ENCODE results near the gene TUBA8. TPM values are rescaled to one million over a fixed set of nuclear protein-coding genes. Genes with fewer than 3 reads are reported as not detected.
"Not testable (repeated sequence)": the region's sequence is repeated elsewhere in the genome, so short reads cannot be mapped to it uniquely, and the experiment has no call there.

The TUBA8 gene
- total RNA-seq, 1 experiment from 2014 or later, result 0.72 TPM

- no peaks in the 10 kb centered on the region for H3K4me1 Mint-ChIP-seq
- CTCF ChIA-PET, result interaction anchor here (1.2 to 1.5 kb wide), 4 partner anchors 110 to 285 kb away, joined by 3 to 5 read pairs (median 4); no protein-coding TSS in a partner anchor
- H3K36me3 Mint-ChIP-seq, result no peaks in the 10 kb centered on the region
- no peak for ATAC-seq
- TF ChIP-seq HMGXB4 (CRISPR knock-in tag; IDR thresholded peaks at IDR 0.05), result no peak
- TF ChIP-seq CTCF (IDR thresholded peaks at IDR 0.05), result 0 out of 2 replicates have a peak, but pooled peaks have one; percentile 18
- TF ChIP-seq USF2 (CRISPR knock-in tag; IDR thresholded peaks at IDR 0.05), result no peak
- no peak for TF ChIP-seq RELA (CRISPR knock-in tag; IDR thresholded peaks at IDR 0.05; ENCODE audit: borderline replicate concordance)
- TF ChIP-seq NR1H2 (CRISPR knock-in tag; IDR thresholded peaks at IDR 0.05), result no peak
- TF ChIP-seq ATF6 (CRISPR knock-in tag; IDR thresholded peaks at IDR 0.05), result no peak
- H3K9me3 Mint-ChIP-seq, result no peaks in the 10 kb centered on the region
- H3K27me3 Mint-ChIP-seq (ENCODE audit: low read depth), result peaks cover 3% of the 10 kb centered on the region
- no peak overlapping the region for H3K4me3 Mint-ChIP-seq
- DNase-seq (ENCODE audit: low spot score), result no peak
- H3K27ac Mint-ChIP-seq, result no peak overlapping the region
- POLR2A ChIA-PET, result no interaction called here
Measured at GRCh38 chr22:18070556-18071306, 39.9 kb upstream of the TUBA8 start.

- DNase-seq (ENCODE audit: low spot score); H3K36me3 Mint-ChIP-seq; H3K4me3 Mint-ChIP-seq; H3K4me1 Mint-ChIP-seq; ATAC-seq; H3K27ac Mint-ChIP-seq; H3K27me3 Mint-ChIP-seq (ENCODE audit: low read depth); POLR2A ChIA-PET; H3K9me3 Mint-ChIP-seq: not testable (repeated sequence)
- CTCF ChIA-PET, result interaction anchor here (1.2 to 1.5 kb wide), 4 partner anchors 111 to 286 kb away, joined by 3 to 5 read pairs (median 4); no protein-coding TSS in a partner anchor
Measured at GRCh38 chr22:18071307-18071967, 39.2 kb upstream of the TUBA8 start.

GRCh38 chr22:18071968-18072310 lies 38.7 kb upstream of the TUBA8 start:
- no peak overlapping the region for H3K27ac Mint-ChIP-seq
- no peaks in the 10 kb centered on the region for H3K36me3 Mint-ChIP-seq
- H3K27me3 Mint-ChIP-seq (ENCODE audit: low read depth), result no peaks in the 10 kb centered on the region; the same call in none of the 2 replicates
- ChIA-PET CTCF (interaction anchor here (0.9 to 1.8 kb wide), 5 partner anchors 111 to 329 kb away, joined by 3 to 5 read pairs (median 4); no protein-coding TSS in a partner anchor), POLR2A (no interaction called here)
- H3K4me3 Mint-ChIP-seq, result no peak overlapping the region
- peaks cover 6% of the 10 kb centered on the region for H3K4me1 Mint-ChIP-seq
- DNase-seq (ENCODE audit: low spot score) (no peak), ATAC-seq (no peak)
- H3K9me3 Mint-ChIP-seq, result no peaks in the 10 kb centered on the region
- TF ChIP-seq SMAD3 (CRISPR knock-in tag; IDR thresholded peaks at IDR 0.05; ENCODE audit: borderline replicate concordance) (no peak), FOXJ3 (CRISPR knock-in tag; IDR thresholded peaks at IDR 0.05; ENCODE audit: borderline replicate concordance) (no peak), ZNF219 (CRISPR knock-in tag; IDR thresholded peaks at IDR 0.05; ENCODE audit: borderline replicate concordance) (no peak), RORB (CRISPR knock-in tag; IDR thresholded peaks at IDR 0.05) (no peak), ZNF532 (CRISPR knock-in tag; IDR thresholded peaks at IDR 0.05; ENCODE audit: borderline replicate concordance) (no peak), TCF7 (CRISPR knock-in tag; IDR thresholded peaks at IDR 0.05; ENCODE audit: low read depth) (no peak), OVOL2 (CRISPR knock-in tag; IDR thresholded peaks at IDR 0.05; ENCODE audit: borderline replicate concordance) (no peak), PRRX2 (CRISPR knock-in tag; IDR thresholded peaks at IDR 0.05) (no peak), TEAD4 (CRISPR knock-in tag; IDR thresholded peaks at IDR 0.05) (no peak)
